ENCODE data around the gene GMEB1.
"Not testable (repeated sequence)": the region's sequence is repeated elsewhere in the genome, so short reads cannot be mapped to it uniquely, and the experiment has no call there.

Gene GMEB1

GRCh38 chr1:28668191-28668955 is at the start of gene GMEB1:
GMEB1 (plus strand) TSS chr1:28668784; CDS start chr1:28683613, 14,829 bp downstream.
- DNase-seq = peak; percentile 90

DNA sequence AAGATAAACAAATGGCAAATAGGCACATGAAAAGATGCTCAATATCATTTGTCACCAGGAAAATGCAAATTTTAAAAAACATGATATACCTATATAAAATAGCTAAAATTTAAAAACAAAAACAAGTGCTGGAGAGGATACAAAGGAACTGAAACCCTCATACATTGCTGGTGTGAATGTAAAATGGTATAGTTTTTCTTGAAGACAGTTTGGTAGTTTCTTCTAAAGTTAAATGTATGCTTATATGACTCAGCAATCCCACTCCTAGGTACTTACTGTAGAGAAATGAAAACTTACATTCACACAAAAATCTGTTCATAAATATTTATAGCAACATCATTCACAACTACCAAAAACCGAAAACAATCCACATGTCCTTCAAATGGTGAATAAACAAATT is 36.9 kb upstream of the GMEB1 start:
- no peak for DNase-seq

DNA sequence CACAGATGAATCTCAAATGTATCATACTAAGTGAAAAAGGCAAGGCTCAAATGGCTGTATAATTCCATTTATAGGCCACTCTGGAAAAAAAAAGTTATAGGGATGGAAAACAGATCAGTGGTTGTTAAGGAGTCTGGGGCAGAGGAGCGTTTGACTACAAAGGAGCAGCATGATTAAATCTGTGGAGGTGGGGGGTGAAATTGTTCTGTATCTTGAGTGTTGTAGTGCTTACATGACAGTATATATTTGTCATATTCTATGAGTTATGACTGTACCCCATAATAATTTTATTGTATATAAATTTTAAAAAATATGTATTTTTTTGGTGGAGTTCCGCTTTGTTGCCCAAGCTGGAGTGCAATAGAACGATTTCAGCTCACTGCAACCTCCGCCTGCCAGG is 36.0 kb upstream of the GMEB1 start:
- DNase-seq = no peak

DNA sequence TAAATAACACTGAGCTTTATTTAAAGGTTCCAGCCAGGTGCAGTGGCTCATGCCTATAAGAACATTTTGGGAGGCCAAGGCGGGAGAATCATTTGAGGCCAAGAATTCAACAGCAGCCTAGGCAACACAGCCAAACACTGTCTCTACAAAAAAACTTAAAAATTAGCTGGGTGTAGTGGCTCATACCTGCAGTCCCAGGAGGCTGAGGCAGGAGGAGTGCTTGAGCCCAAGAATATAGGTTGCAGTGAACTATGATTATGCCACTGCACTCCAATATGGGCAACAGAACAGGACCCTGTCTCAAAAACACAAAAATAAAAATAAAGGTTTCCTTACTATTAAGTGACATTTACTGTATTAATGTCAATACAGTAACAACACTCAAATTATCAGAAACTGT is 27.8 kb upstream of the GMEB1 start:
- no peak for DNase-seq

GRCh38 chr1:28642056-28642846 is 26.3 kb upstream of the GMEB1 start:
- no peak for DNase-seq

GRCh38 chr1:28642847-28643635 is 25.5 kb upstream of the GMEB1 start, which contains the start of gene TAF12:
TAF12 (minus strand) TSS chr1:28643067; CDS start chr1:28622081, 20,986 bp downstream.
- DNase-seq = peak; percentile 92

DNA sequence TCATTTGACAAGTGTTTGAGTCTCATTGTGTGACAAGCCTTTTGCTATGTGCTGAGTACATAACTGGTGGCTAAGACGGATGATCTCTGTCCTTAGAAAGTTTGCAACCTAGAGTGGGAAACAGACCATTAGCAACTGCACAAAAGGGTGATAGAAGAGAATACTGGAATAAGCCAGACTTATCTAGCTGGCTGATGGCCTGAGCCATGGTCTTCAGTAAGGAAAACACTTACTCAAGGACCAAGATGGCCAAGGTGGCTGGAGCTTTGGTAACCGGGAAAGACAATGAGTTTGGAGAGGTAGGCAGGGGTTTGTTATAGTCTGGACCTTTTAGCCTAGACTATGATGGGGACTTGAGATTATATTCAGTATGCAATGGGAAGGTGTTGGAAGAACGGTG is 24.1 kb upstream of the GMEB1 start:
- no peak for DNase-seq

DNA sequence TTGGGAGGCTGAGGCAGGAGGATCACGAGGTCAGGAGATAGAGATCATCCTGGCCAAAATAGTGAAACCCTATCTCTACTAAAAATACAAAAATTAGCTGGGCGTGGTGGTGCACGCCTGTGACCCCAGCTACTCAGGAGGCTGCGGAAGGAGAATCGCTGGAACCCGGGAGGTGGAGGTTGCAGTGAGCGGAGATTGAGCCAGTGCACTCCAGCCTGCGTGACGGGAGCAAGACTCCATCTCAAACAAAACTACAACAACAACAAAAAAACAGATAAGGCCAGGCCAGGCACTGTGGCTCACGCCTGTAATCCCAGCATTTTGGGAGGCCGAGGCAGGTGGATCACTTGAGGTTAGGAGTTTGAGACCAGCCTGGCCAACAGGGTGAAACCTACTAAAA is 23.2 kb upstream of the GMEB1 start:
- not testable (repeated sequence) for DNase-seq

- no peak for DNase-seq
Measured at GRCh38 chr1:28646040-28646439, 22.5 kb upstream of the GMEB1 start.

- peak; percentile 88 for DNase-seq
Measured at GRCh38 chr1:28648008-28648473, 20.5 kb upstream of the GMEB1 start.

GRCh38 chr1:28648474-28649198 is 19.9 kb upstream of the GMEB1 start, which contains the start of gene RNU11:
RNU11 (plus strand) TSS chr1:28648600.
- peak; percentile 100 for DNase-seq

DNA sequence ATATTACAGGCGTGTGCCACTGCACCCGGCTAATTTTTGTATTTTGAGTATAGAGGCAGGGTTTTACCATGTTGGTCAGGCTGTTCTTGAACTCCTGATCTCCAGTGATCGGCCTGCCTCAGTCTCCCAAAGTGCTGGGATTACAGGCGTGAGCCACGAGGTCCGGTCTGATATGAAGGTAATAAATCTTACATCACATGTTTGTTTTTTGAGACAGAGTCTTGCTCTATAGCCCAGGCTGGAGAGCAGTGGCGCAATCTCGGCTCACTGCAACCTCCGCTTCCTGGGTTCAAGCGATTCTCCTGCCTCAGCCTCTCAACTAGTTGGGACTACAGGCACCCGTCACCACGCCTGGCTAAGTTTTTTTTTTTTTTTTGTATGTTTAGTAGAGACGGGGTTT is 15.5 kb upstream of the GMEB1 start:
- not testable (repeated sequence) for DNase-seq

DNA sequence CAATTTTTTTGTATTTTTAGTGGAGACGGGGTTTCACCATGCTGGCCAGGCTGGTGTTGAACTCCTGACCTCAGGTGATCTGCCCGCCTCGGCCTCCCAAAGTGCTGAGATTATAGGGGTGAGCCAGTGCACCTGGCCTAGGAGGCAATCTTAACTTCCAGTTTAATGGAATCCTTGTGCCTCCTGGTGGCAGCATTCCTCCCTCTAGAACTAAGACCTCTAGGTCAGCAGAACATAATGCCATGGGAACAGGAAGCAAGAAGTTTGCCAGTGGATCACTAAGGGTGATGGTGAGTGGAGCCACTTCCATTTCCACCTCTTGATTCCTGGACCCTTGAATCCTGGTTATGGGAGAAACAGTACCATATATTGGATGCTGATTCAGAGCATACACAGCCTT is 14.7 kb upstream of the GMEB1 start:
- not testable (repeated sequence) for DNase-seq

- not testable (repeated sequence) for DNase-seq
Measured at GRCh38 chr1:28655448-28656311, 12.9 kb upstream of the GMEB1 start.

- no peak for DNase-seq
Measured at GRCh38 chr1:28656335-28656734, 12.2 kb upstream of the GMEB1 start.

DNA sequence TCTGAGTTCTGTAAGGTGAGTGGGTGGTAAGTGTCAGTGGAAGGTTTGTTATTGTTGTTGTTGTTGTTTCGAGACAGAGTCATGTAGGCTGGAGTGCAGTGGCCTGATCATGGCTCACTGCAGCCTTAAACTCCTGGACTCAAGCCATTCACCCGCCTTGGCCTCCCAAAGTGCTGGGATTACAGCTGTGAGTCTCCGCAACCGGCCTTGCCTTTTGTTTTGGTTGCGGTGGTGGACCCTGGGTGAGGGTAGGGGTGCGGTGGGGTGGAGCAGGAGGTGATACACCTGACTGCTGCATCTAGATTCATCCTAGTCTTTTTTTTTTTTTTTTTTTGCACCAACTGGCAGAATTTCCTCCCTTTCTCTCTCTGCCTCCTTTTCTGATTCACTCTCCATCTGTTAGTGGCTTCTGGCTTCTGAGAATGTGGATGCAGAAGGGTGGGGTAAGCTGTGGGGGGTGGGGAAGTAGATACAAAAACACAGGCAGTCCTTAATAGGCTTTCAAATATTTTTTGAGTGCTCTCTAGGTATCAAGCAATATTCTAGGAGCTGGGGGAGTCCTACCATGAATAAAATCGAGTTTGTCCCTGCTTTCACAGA is 4.6 kb upstream of the GMEB1 start:
- no peak for DNase-seq

DNA sequence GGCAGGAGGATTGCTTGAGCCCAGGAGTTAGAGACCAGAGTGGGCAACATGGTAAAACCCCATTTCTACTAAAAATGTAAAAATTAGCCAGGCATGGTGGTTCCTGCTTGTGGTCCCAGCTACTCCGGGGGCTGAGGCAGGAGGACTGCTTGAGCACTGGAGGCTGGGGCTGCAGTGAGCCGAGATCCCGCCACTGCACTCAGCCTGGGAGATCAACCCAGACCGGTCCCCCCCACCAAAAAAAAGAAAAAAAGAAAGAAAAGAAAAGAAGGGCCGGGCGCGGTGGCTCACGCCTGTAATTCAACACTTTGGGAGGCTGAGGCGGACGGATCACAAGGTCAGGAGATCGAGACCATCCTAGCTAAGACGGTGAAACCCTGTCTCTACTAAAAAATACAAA is 1.8 kb upstream of the GMEB1 start:
- no peak for DNase-seq

- DNase-seq = peak; percentile 54
Measured at GRCh38 chr1:28668956-28669723, 556 bp downstream of the GMEB1 start.

DNA sequence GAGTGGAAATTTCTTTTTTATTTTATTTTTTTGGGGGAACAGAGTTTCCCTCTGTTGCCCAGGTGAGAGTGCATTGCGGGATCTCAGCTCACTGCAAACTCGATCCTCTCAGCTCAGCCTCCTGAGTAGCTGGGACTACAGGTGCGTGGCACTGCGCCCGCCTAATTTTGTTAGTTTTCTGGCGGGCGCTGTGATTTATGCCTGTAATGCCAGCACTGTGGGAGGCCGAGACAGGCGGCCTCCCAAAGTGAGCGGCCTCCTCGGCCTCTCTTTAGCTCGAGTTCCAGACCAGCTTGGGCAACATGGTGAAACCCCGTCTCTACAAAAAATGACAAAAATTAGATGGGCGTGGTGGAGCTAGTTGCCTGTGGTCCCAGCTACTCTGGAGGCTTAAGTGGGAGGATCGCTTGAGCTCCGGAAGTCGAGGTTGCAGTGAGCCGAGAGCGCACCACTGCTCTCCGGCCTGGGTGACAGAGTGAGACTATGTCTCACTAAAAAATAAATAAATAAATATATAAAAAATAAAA is 2.7 kb downstream of the GMEB1 start:
- DNase-seq = no peak

DNA sequence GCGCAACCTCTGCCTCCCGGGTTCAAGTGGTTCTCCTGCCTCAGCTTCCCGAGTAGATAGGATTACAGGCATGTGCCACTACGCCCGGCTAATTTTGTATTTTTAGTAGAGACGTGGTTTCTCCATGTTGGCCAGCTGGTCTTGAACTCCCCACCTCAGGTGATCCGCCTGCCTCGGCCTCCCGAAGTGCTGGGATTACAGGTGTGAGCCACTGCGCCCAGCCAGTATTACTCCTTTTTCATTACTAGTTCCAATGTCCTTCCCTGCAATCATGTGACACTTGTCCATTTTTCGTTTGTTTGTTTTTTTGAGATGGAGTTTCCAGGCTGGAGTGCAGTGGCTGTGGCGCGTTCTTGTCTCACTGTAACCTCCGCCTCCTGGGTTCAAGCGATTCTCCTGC is 4.4 kb downstream of the GMEB1 start:
- DNase-seq = not testable (repeated sequence)
